IMR-90 (cell line): ENCODE results near the gene JADE2. TPM values are rescaled to one million over a fixed set of nuclear protein-coding genes. Genes with fewer than 3 reads are reported as not detected.

Experiments used
- ATAC-seq: fragments of 200-7000 bp; cut with Tn5 transposase; 2 replicates; pipeline ENCODE4 v1.9.1; 2020; ENCODE audit warnings: low read depth, mild to moderate bottlenecking, moderate library complexity
- BruUV-seq: library from RNA; stranded (reverse); fragments of 400-500 nt; replicated peaks from 2 replicates; lab custom pipeline; 2021; lab: Mats Ljungman, UMichigan
- CTCF ChIA-PET: fragments of 300-600 bp; formaldehyde crosslinking; extraction: SDS; loops from one replicate; lab custom pipeline; 2021; ENCODE audit warnings: antibody characterized with exemption; lab: Yijun Ruan, JAX
- POLR2A ChIA-PET: fragments of 300-600 bp; sonication (Branson Sonifier 250); formaldehyde crosslinking; loops from one replicate; lab custom pipeline; 2022; ENCODE audit warnings: antibody characterized with exemption; ENCODE audit not compliant: unreplicated experiment; lab: Charles Lee
- DNase-seq: peaks from one replicate; pipeline ENCODE4 v3.0.0; 2013
- H2AFZ ChIP-seq: replicated peaks from 2 replicates; pipeline ENCODE3; 2013; ENCODE audit warnings: low read length, mild to moderate bottlenecking; ENCODE audit not compliant: poor library complexity
- H2AK5ac ChIP-seq: 2 replicates; pipeline ENCODE4 v1.6.1; 2013; ENCODE audit warnings: low read depth, low read length, inconsistent platforms
- H2AK9ac ChIP-seq: replicated peaks from 2 replicates; pipeline ENCODE3; 2013; ENCODE audit warnings: mild to moderate bottlenecking, low read depth, low read length, moderate library complexity; ENCODE audit not compliant: poor library complexity
- H2BK120ac ChIP-seq: 2 replicates; pipeline ENCODE4 v1.6.1; 2013; ENCODE audit warnings: low read depth, low read length, inconsistent platforms
- H2BK15ac ChIP-seq: 3 replicates; pipeline ENCODE4 v1.6.1; 2013; ENCODE audit warnings: low read depth, low read length, inconsistent platforms
- H2BK20ac ChIP-seq: 2 replicates; pipeline ENCODE4 v1.6.1; 2013; ENCODE audit warnings: low read depth, mild to moderate bottlenecking, inconsistent platforms, low read length, moderate library complexity
- H2BK5ac ChIP-seq: 2 replicates; pipeline ENCODE4 v1.6.1; 2013; ENCODE audit warnings: mild to moderate bottlenecking, low read depth, low read length, inconsistent platforms; ENCODE audit not compliant: poor library complexity, severe bottlenecking
- H3K14ac ChIP-seq: replicated peaks from 2 replicates; pipeline ENCODE4 v1.6.1; 2013; ENCODE audit warnings: low read depth, low read length, inconsistent platforms
- H3K18ac ChIP-seq: 2 replicates; pipeline ENCODE4 v1.6.1; 2013; ENCODE audit warnings: low read depth, low read length, control low read depth
- H3K23ac ChIP-seq: 2 replicates; pipeline ENCODE4 v1.6.1; 2013; ENCODE audit warnings: low read depth, low read length, inconsistent platforms
- H3K27ac ChIP-seq: 2 replicates; pipeline ENCODE4 v1.5.1; 2013; ENCODE audit warnings: mild to moderate bottlenecking, control low read depth, low read length; ENCODE audit not compliant: insufficient read depth
- H3K27me3 ChIP-seq: 2 replicates; pipeline ENCODE4 v1.6.1; 2013; ENCODE audit warnings: low read length; ENCODE audit not compliant: control insufficient read depth, insufficient read depth
- H3K36me3 ChIP-seq: 2 replicates; pipeline ENCODE4 v1.6.1; 2013; ENCODE audit warnings: low read length, mixed read lengths; ENCODE audit not compliant: control insufficient read depth, insufficient read depth
- H3K4ac ChIP-seq: 2 replicates; pipeline ENCODE4 v1.6.1; 2013; ENCODE audit warnings: low read depth, low read length, inconsistent platforms
- H3K4me1 ChIP-seq: 2 replicates; pipeline ENCODE4 v1.6.1; 2013; ENCODE audit warnings: low read length, mixed read lengths; ENCODE audit not compliant: control insufficient read depth, insufficient read depth
- H3K4me2 ChIP-seq: 2 replicates; pipeline ENCODE4 v1.6.1; 2013; ENCODE audit warnings: low read depth, mild to moderate bottlenecking, control low read depth, low read length, moderate library complexity
- H3K4me3 ChIP-seq: 2 replicates; pipeline ENCODE4 v1.5.1; 2013; ENCODE audit warnings: low read depth, mild to moderate bottlenecking, control low read depth, low read length, moderate library complexity; ENCODE audit not compliant: insufficient read depth
- H3K56ac ChIP-seq: 2 replicates; pipeline ENCODE4 v1.6.1; 2013; ENCODE audit warnings: low read length, inconsistent platforms; ENCODE audit not compliant: insufficient read depth; ENCODE audit errors: extremely low read depth
- H3K79me1 ChIP-seq, 2 experiments: 2 replicates each; pipeline ENCODE4 v1.6.1; 2013; ENCODE audit warnings: low read length in 2 of 2, inconsistent platforms in 1 of 2, low read depth in 1 of 2
- H3K9ac ChIP-seq: 2 replicates; pipeline ENCODE4 v1.6.1; 2013; ENCODE audit warnings: low read depth, low read length, control low read depth
- H3K9me1 ChIP-seq: 2 replicates; pipeline ENCODE4 v1.6.1; 2013; ENCODE audit warnings: low read length, inconsistent platforms; ENCODE audit not compliant: insufficient read depth
- H3K9me3 ChIP-seq: 2 replicates; pipeline ENCODE4 v1.6.1; 2013; ENCODE audit warnings: low read length; ENCODE audit not compliant: control insufficient read depth, insufficient read depth
- H4K20me1 ChIP-seq: 2 replicates; pipeline ENCODE4 v1.6.1; 2013; ENCODE audit warnings: low read length, inconsistent platforms; ENCODE audit not compliant: insufficient read depth
- H4K5ac ChIP-seq: 2 replicates; pipeline ENCODE4 v1.6.1; 2013; ENCODE audit warnings: mild to moderate bottlenecking, low read depth, low read length, control low read depth
- H4K8ac ChIP-seq, 2 experiments: 2 replicates each; pipeline ENCODE4 v1.6.1; 2013; ENCODE audit warnings: low read depth in 2 of 2, low read length in 2 of 2, control low read depth in 1 of 2, inconsistent platforms in 1 of 2
- H4K91ac ChIP-seq: 2 replicates; pipeline ENCODE4 v1.6.1; 2013; ENCODE audit warnings: low read depth, low read length, inconsistent platforms; ENCODE audit not compliant: insufficient read depth
- CEBPB ChIP-seq: IDR thresholded peaks from 2 replicates; pipeline ENCODE4 v1.6.1; 2012; ENCODE audit warnings: low read depth, low read length, improper control_type of control experiment
- ELK1 ChIP-seq: fragments of 150-350 bp; IDR thresholded peaks from 2 replicates; pipeline ENCODE4 v1.6.1; 2016; ENCODE audit warnings: low read depth, mild to moderate bottlenecking, low read length, moderate library complexity, borderline replicate concordance
- NFE2L2 ChIP-seq: fragments of 150-350 bp; IDR thresholded peaks from 2 replicates; pipeline ENCODE4 v1.6.1; 2016; ENCODE audit warnings: low read depth, mild to moderate bottlenecking, low read length
- RFX5 ChIP-seq: IDR thresholded peaks from 2 replicates; pipeline ENCODE4 v1.8.0; 2012; ENCODE audit warnings: low read depth, mild to moderate bottlenecking, low read length, moderate library complexity
- USF2 ChIP-seq: fragments of 150-350 bp; IDR thresholded peaks from 2 replicates; pipeline ENCODE4 v1.6.1; 2017; ENCODE audit warnings: mild to moderate bottlenecking, antibody characterized with exemption, low read length, low read depth
- whole genome bisulfite sequencing, 2 experiments: methylation state at CpG; one replicate each; pipeline versions ENCODE4 v1.1.5 to v1.1.7; 2013; ENCODE audit warnings: missing lambda C conversion rate in 2 of 2; ENCODE audit not compliant: insufficient read length in 1 of 2; ENCODE audit errors: extremely low coverage in 2 of 2; 5-methylcytosine and 5-hydroxymethylcytosine counted together
- dilution Hi-C: fragments of 300-500 bp; cut with HindIII; formaldehyde crosslinking; loops from one replicate; pipeline ENCODE4 v1.14.3; 2018; ENCODE audit warnings: low sequenced_read_pairs; ENCODE audit not compliant: unreplicated experiment
- in situ Hi-C: fragments of 300-500 bp; cut with MboI; formaldehyde crosslinking; loops from 3 replicates; pipeline ENCODE4 v1.14.3; 2019; ENCODE audit warnings: low sequenced_read_pairs, inconsistent platforms, mixed read lengths
- intact Hi-C: fragments of 100-400 bp; cut with micrococcal nuclease; formaldehyde crosslinking; loops from 2 replicates; pipeline ENCODE4 v1.10.0; 2022
- polyA plus RNA-seq, 3 experiments: library from polyadenylated mRNA; depleted of rRNA; stranded (reverse); fragments of >200 nt; gene quantifications; 2 replicates each; pipeline ENCODE4 v1.2.3, GENCODE V29; 2012; ENCODE audit warnings: low replicate concordance in 1 of 3
- total RNA-seq: library from RNA; depleted of rRNA; stranded (reverse); fragments of >200 nt; gene quantifications from 2 replicates; pipeline ENCODE4 v1.2.3, GENCODE V29; 2012

Gene JADE2
- total and polyA plus RNA-seq, 2 of the 4 experiments (the other 2 are of a cell fraction), result 13.3 to 14.9 TPM

GRCh38 chr5:134479839-134480238 is 45.6 kb upstream of the JADE2 start:
- H4K20me1 ChIP-seq, result no peaks in the 10 kb centered on the region
- no peaks in the 10 kb centered on the region for H3K79me1 ChIP-seq
- no peak for TF ChIP-seq CEBPB
- no peak for TF ChIP-seq NFE2L2
- no peak for TF ChIP-seq RFX5
- no peak for TF ChIP-seq ELK1
- no peak for TF ChIP-seq USF2
- H3K27ac ChIP-seq, result no peak overlapping the region
- no peak overlapping the region for H2BK20ac ChIP-seq
- no peak overlapping the region for H3K56ac ChIP-seq
- ChIA-PET CTCF (no interaction called here), POLR2A (no interaction called here)
- no peak overlapping the region for H3K14ac ChIP-seq
- no peak overlapping the region for H2AK5ac ChIP-seq
- H3K36me3 ChIP-seq, result no peaks in the 10 kb centered on the region
- in situ Hi-C loops (no loop called here), dilution Hi-C loops (no loop called here), intact Hi-C loops (no loop called here)
- H3K9me1 ChIP-seq, result no peaks in the 10 kb centered on the region
- no peak overlapping the region for H4K91ac ChIP-seq
- BruUV-seq, result no TSS peak
- no peak overlapping the region for H3K4me3 ChIP-seq
- no peak overlapping the region for H4K8ac ChIP-seq
- DNase-seq (no peak), ATAC-seq (no peak)
- no peaks in the 10 kb centered on the region for H3K9me3 ChIP-seq
- H4K5ac ChIP-seq, result no peak overlapping the region
- no peak overlapping the region for H3K23ac ChIP-seq
- no peak overlapping the region for H2AK9ac ChIP-seq
- H2AFZ ChIP-seq, result no peak overlapping the region
- no peak overlapping the region for H2BK15ac ChIP-seq
- H3K4ac ChIP-seq, result no peak overlapping the region
- no peak overlapping the region for H3K9ac ChIP-seq
- no CpG with 5 or more reads among the region's 4 CpGs for WGBS, 2 experiments
- H3K4me1 ChIP-seq, result no peaks in the 10 kb centered on the region
- no peaks in the 10 kb centered on the region for H3K27me3 ChIP-seq
- H3K18ac ChIP-seq, result no peak overlapping the region
- H3K4me2 ChIP-seq, result no peak overlapping the region
- H2BK120ac ChIP-seq, result no peak overlapping the region
- no peak overlapping the region for H2BK5ac ChIP-seq
